NB4 (cell line): Measurements from ENCODE around the gene SLC41A2.
A peak's percentile ranks its signal among the peaks of the same experiment; 100 is the strongest.

ENCODE experiments used
- DNase-seq: peaks from one replicate; pipeline ENCODE4 v3.0.0; 2010; ENCODE audit warnings: low read depth
- H3K4me3 ChIP-seq: one replicate; pipeline ENCODE4 v1.5.1; 2011; ENCODE audit warnings: mild to moderate bottlenecking, low read depth, low read length, moderate library complexity
- CTCF ChIP-seq: IDR thresholded peaks from one replicate; pipeline ENCODE4 v1.5.1; 2012; ENCODE audit warnings: low read depth, low read length
- MAX ChIP-seq: IDR thresholded peaks from 2 replicates; pipeline ENCODE4 v1.6.1; 2011; ENCODE audit warnings: low read depth, low read length
- MYC ChIP-seq: IDR thresholded peaks from 2 replicates; pipeline ENCODE4 v1.6.1; 2011; ENCODE audit warnings: low read depth, low read length
- POLR2A ChIP-seq: IDR thresholded peaks from 2 replicates; pipeline ENCODE4 v1.6.1; 2011; ENCODE audit warnings: mild to moderate bottlenecking; ENCODE audit not compliant: insufficient read length; ENCODE audit errors: extremely low read depth

The SLC41A2 gene

GRCh38 chr12:104959335-104959841 lies 1.3 kb upstream of the SLC41A2 start:
- no peak overlapping the region for H3K4me3 ChIP-seq
- no peak for DNase-seq
- TF ChIP-seq MYC (no peak), MAX (no peak)

- TF ChIP-seq CTCF (no peak), POLR2A (no peak)
- DNase-seq, result no peak
- H3K4me3 ChIP-seq, result peak overlapping the region; percentile 55
These were observed 780 bp upstream of the SLC41A2 start for GRCh38 chr12:104958805-104959334.

- DNase-seq, result peak; percentile 34
- TF ChIP-seq MYC, result no peak
- no peak for TF ChIP-seq POLR2A
These were observed 430 bp downstream of the SLC41A2 start for GRCh38 chr12:104957719-104958000.

GRCh38 chr12:104956870-104957718 lies 996 bp downstream of the SLC41A2 start:
- DNase-seq, result no peak
- no peak for TF ChIP-seq MYC
- no peak for TF ChIP-seq CTCF
- no peak for TF ChIP-seq MAX
- TF ChIP-seq POLR2A, result no peak
- H3K4me3 ChIP-seq, result no peak overlapping the region

More at GRCh38 chr12:104957719-104958000, 430 bp downstream of the SLC41A2 start:
- peak overlapping the region; percentile 53 for H3K4me3 ChIP-seq

GRCh38 chr12:104955703-104956102 lies 2.4 kb downstream of the SLC41A2 start:
- DNase-seq, result no peak
- no peak overlapping the region for H3K4me3 ChIP-seq
- TF ChIP-seq POLR2A (no peak), MYC (no peak), MAX (no peak), CTCF (no peak)

- DNase-seq, result no peak
- H3K4me3 ChIP-seq, result no peak overlapping the region
- TF ChIP-seq POLR2A (no peak), MYC (no peak), CTCF (no peak), MAX (no peak)
These were observed 4.8 kb downstream of the SLC41A2 start for GRCh38 chr12:104953323-104953722.

GRCh38 chr12:104952816-104953215 lies 5.3 kb downstream of the SLC41A2 start:
- TF ChIP-seq MAX (no peak), POLR2A (no peak), CTCF (no peak), MYC (no peak)
- no peak overlapping the region for H3K4me3 ChIP-seq
- no peak for DNase-seq
